ENCODE measurements around the gene FRG2B.
"Not testable (repeated sequence)": the region's sequence is repeated elsewhere in the genome, so short reads cannot be mapped to it uniquely, and the experiment has no call there.

The FRG2B gene

GRCh38 chr10:133590226-133590969 lies 36.2 kb downstream of the FRG2B start:
- Histone ChIP-seq H3K4me1 (ENCODE audit: control insufficient read depth in 1 of 2, insufficient read depth in 1 of 2, low read depth in 1 of 2, low read length in 1 of 2) (no peaks in the 10 kb centered on the region), H3K36me3 (no peaks in the 10 kb centered on the region), H3K4me3 (ENCODE audit: low read depth in 1 of 2, low read length in 1 of 2) (no peak overlapping the region), H3K27ac (no peak overlapping the region), H3K9me3 (no peaks in the 10 kb centered on the region), H3K27me3 (peaks cover 13% of the 10 kb centered on the region)
- TF ChIP-seq, protein P1, sequence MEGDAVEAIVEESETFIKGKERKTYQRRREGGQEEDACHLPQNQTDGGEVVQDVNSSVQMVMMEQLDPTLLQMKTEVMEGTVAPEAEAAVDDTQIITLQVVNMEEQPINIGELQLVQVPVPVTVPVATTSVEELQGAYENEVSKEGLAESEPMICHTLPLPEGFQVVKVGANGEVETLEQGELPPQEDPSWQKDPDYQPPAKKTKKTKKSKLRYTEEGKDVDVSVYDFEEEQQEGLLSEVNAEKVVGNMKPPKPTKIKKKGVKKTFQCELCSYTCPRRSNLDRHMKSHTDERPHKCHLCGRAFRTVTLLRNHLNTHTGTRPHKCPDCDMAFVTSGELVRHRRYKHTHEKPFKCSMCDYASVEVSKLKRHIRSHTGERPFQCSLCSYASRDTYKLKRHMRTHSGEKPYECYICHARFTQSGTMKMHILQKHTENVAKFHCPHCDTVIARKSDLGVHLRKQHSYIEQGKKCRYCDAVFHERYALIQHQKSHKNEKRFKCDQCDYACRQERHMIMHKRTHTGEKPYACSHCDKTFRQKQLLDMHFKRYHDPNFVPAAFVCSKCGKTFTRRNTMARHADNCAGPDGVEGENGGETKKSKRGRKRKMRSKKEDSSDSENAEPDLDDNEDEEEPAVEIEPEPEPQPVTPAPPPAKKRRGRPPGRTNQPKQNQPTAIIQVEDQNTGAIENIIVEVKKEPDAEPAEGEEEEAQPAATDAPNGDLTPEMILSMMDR (IDR thresholded peaks at IDR 0.05) = no peak

GRCh38 chr10:133577037-133577436 lies 49.6 kb downstream of the FRG2B start:
- H3K4me1 ChIP-seq (ENCODE audit: control insufficient read depth in 1 of 2, insufficient read depth in 1 of 2, low read depth in 1 of 2, low read length in 1 of 2); H3K27ac ChIP-seq; H3K4me3 ChIP-seq (ENCODE audit: low read depth in 1 of 2, low read length in 1 of 2); H3K27me3 ChIP-seq; H3K9me3 ChIP-seq; H3K36me3 ChIP-seq: not testable (repeated sequence)
